Choroid plexus epithelial cell (primary cell): ENCODE measurements around the gene KRT4.

Experiments used
- DNase-seq: peaks from one replicate; pipeline ENCODE4 v3.0.0-alpha.2; 2010; ENCODE audit warnings: low read depth
- H3K4me3 ChIP-seq: 2 replicates; pipeline ENCODE4 v1.5.1; 2011; ENCODE audit warnings: low read depth, mild to moderate bottlenecking, control low read depth, low read length, moderate library complexity
- CTCF ChIP-seq: conservative IDR thresholded peaks from 2 replicates; pipeline ENCODE4 v1.5.1; 2011; ENCODE audit warnings: low read depth, mild to moderate bottlenecking, control low read depth, inconsistent platforms, low read length, moderate library complexity

The KRT4 gene

GRCh38 chr12:52845946-52846345, 32.0 kb upstream of the KRT4 start:
- no peak for DNase-seq
- TF ChIP-seq CTCF = no peak
- no peak overlapping the region for H3K4me3 ChIP-seq

- H3K4me3 ChIP-seq = no peak overlapping the region
- TF ChIP-seq CTCF = no peak
Measured at GRCh38 chr12:52844386-52844785, 30.5 kb upstream of the KRT4 start.

GRCh38 chr12:52839436-52840105, 25.7 kb upstream of the KRT4 start:
- H3K4me3 ChIP-seq = no peak overlapping the region
- no peak for TF ChIP-seq CTCF
- no peak for DNase-seq

More at GRCh38 chr12:52844386-52844785, 30.5 kb upstream of the KRT4 start:
- DNase-seq = no peak

- DNase-seq = no peak
- TF ChIP-seq CTCF = no peak
- H3K4me3 ChIP-seq = no peak overlapping the region
Measured at GRCh38 chr12:52838609-52839435, 24.9 kb upstream of the KRT4 start.

GRCh38 chr12:52837781-52838608, 24.1 kb upstream of the KRT4 start:
- TF ChIP-seq CTCF = peak; percentile 12
- no peak overlapping the region for H3K4me3 ChIP-seq
- DNase-seq = peak; percentile 41

GRCh38 chr12:52837413-52837741, 23.5 kb upstream of the KRT4 start:
- no peak for TF ChIP-seq CTCF
- DNase-seq = peak; percentile 89
- no peak overlapping the region for H3K4me3 ChIP-seq
